Body of pancreas (tissue), 4 donors: ENCODE measurements around the gene HAUS7. TPM values are rescaled to one million over a fixed set of nuclear protein-coding genes. Genes with fewer than 3 reads are reported as not detected.
A peak's percentile ranks its signal among the peaks of the same experiment; 100 is the strongest.

Source experiments
- ATAC-seq: fragments of 150-250 bp; one replicate; pipeline ENCODE4 v1.9.1; 2016
- DNase-seq, 4 donors: peaks; one replicate each; pipeline ENCODE4 v3.0.0-alpha.2; 2019
- H3K27ac ChIP-seq, 4 donors: fragments of 200-600 bp; sonication (generic); 1 replicate in 3 of 4; 2 replicates in 1 of 4; pipeline versions ENCODE4 v1.5.1 to v1.6.1; 2016 to 2019; ENCODE audit warnings: mild to moderate bottlenecking in 1 of 4, mixed read lengths in 1 of 4, moderate library complexity in 1 of 4
- H3K27me3 ChIP-seq, 2 donors: fragments of 200-600 bp; sonication (generic); one replicate each; pipeline ENCODE4 v1.6.0; 2016; ENCODE audit warnings: mild to moderate bottlenecking in 1 of 2
- H3K36me3 ChIP-seq, 2 donors: fragments of 200-600 bp; sonication (generic); replicated peaks in 1 of 2; 2 replicates each; pipeline ENCODE4 v1.5.1; 2016; ENCODE audit warnings: low read depth in 2 of 2; ENCODE audit not compliant: insufficient read depth in 1 of 2
- H3K4me1 ChIP-seq: fragments of 200-600 bp; sonication (generic); one replicate; pipeline ENCODE4 v1.6.0; 2016
- H3K4me3 ChIP-seq, 2 donors: fragments of 200-600 bp; sonication (generic); 1 replicate in 1 of 2; 2 replicates in 1 of 2; pipeline ENCODE4 v1.5.1; 2016 to 2019
- H3K9me3 ChIP-seq, 3 donors: fragments of 200-600 bp; sonication (generic); 1 replicate in 2 of 3; 2 replicates in 1 of 3; pipeline ENCODE4 v1.5.1; 2016
- CTCF ChIP-seq, 7 experiments: fragments of 450-650 bp in 4 of 7; fragments of 200-600 bp in 3 of 7; sonication (generic) in 3 of 7; IDR thresholded peaks; one replicate each; pipeline ENCODE4 v1.5.1; 2016 to 2019; ENCODE audit warnings: antibody characterized with exemption in 7 of 7
- POLR2A ChIP-seq, 3 donors: fragments of 450-650 bp; IDR thresholded peaks; one replicate each; pipeline ENCODE4 v1.6.1; 2016; ENCODE audit warnings: antibody characterized with exemption in 3 of 3, mild to moderate bottlenecking in 2 of 3
- WGBS, 2 donors: methylation state at CpG; one replicate each; pipeline ENCODE4 v1.1.5; 2017; 5-methylcytosine and 5-hydroxymethylcytosine counted together
- intact Hi-C: fragments of 100-400 bp; cut with DNase I; formaldehyde crosslinking; loops from one replicate; pipeline ENCODE4 v1.15.1; 2023
- total RNA-seq, 2 donors: library from RNA; depleted of rRNA; stranded (reverse); fragments of >200 nt; gene quantifications; one replicate each; pipeline ENCODE4 v1.1.0, GENCODE V29; 2016

Gene HAUS7
- total RNA-seq, 2 donors from 2014 or later = 3.1 to 38.2 TPM

DNA sequence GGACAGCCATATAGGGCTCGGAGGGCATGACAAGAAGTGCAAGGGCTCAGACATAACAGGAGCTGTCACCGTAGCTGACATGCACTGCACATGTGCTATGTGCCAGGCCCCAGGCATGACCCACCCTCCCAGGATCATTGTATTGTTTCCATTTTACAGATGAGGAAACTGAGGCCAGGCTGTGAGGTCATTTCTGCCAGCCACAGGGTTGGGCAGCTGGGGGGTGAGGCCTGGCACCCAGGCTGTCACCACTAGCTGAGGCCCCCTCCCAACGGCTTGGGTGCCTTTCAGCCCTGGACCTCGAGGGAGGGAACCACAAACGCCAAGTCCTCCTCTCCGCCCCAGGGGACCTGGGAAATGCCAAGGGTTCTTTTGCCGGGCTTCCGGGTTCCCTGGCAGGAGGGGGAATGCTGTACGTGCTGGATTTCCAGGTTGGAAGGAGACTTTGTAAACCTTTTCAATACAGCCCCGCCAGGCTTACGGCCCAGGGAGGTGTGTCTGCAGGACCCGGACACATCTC, 37.2 kb downstream of the HAUS7 start:
- Histone ChIP-seq H3K9me3 (no peaks in the 10 kb centered on the region), H3K4me1 (no peaks in the 10 kb centered on the region), H3K36me3 (no peaks in the 10 kb centered on the region), H3K27ac (no peak overlapping the region), H3K27me3 (no peaks in the 10 kb centered on the region), H3K4me3 (no peak overlapping the region)
- TF ChIP-seq CTCF (IDR thresholded peaks at IDR 0.05) = no peak
- no peak for TF ChIP-seq POLR2A (IDR thresholded peaks at IDR 0.05)
- ATAC-seq (no peak), DNase-seq (peak in 1 of 4 donors; percentile 1)
- intact Hi-C loops = no loop called here
- WGBS, 2 donors = 64 to 84% methylated on average over 5 to 9 of the region's 12 CpGs

DNA sequence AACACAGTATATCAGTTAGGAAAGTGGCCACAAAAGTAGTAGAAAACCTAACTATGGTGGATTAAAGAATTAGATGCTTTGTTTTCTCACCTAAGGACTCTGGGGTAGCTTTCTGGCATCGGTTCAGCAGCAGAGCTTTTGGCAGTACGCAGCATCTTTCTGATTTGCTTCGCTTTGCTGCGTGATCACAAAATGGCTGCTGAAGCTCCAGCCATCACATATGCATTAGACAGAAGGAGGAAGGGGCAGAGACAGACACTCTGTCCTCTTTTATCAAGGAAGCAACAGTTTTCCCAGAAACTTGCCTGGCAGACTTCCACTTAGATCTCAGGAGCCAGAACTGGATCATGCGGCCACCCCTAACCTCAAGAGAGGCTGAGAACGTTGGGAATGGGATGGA, 39.6 kb downstream of the HAUS7 start:
- Histone ChIP-seq H3K36me3 (no peaks in the 10 kb centered on the region), H3K4me1 (no peaks in the 10 kb centered on the region), H3K27ac (no peak overlapping the region), H3K4me3 (no peak overlapping the region), H3K9me3 (no peaks in the 10 kb centered on the region), H3K27me3 (no peaks in the 10 kb centered on the region)
- intact Hi-C loops = no loop called here
- ATAC-seq (no peak), DNase-seq (no peak)
- no peak for TF ChIP-seq POLR2A (IDR thresholded peaks at IDR 0.05)
- TF ChIP-seq CTCF (IDR thresholded peaks at IDR 0.05) = no peak
- WGBS, 2 donors = 79 to 94% methylated on average over 4 to 6 of the region's 6 CpGs

- intact Hi-C loops = no loop called here
- DNase-seq = no peak
- 77 to 91% methylated on average over 3 of the region's 3 CpGs for WGBS, 2 donors
These were observed 44.2 kb downstream of the HAUS7 start for GRCh38 chrX:153426204-153426603.

GRCh38 chrX:153423652-153424051, 46.7 kb downstream of the HAUS7 start:
- peak in 2 of 4 donors; percentile 23 to 33 for DNase-seq
- no peak overlapping the region for H3K27ac ChIP-seq
- H3K4me1 ChIP-seq = no peaks in the 10 kb centered on the region
- H3K36me3 ChIP-seq = no peaks in the 10 kb centered on the region
- TF ChIP-seq POLR2A (IDR thresholded peaks at IDR 0.05) = no peak
- ATAC-seq = no peak
- intact Hi-C loops = no loop called here
- no peaks in the 10 kb centered on the region for H3K9me3 ChIP-seq
- H3K27me3 ChIP-seq = no peaks in the 10 kb centered on the region
- WGBS, 2 donors = 60 to 91% methylated on average over 3 to 4 of the region's 8 CpGs
- no peak overlapping the region for H3K4me3 ChIP-seq

More at GRCh38 chrX:153426204-153426603, 44.2 kb downstream of the HAUS7 start:
- Histone ChIP-seq H3K36me3 (no peaks in the 10 kb centered on the region), H3K27me3 (no peaks in the 10 kb centered on the region), H3K9me3 (no peaks in the 10 kb centered on the region), H3K27ac (no peak overlapping the region), H3K4me1 (no peaks in the 10 kb centered on the region), H3K4me3 (no peak overlapping the region)
- no peak for ATAC-seq
- TF ChIP-seq POLR2A (IDR thresholded peaks at IDR 0.05) = no peak
- TF ChIP-seq CTCF (IDR thresholded peaks at IDR 0.05) = no peak

DNA sequence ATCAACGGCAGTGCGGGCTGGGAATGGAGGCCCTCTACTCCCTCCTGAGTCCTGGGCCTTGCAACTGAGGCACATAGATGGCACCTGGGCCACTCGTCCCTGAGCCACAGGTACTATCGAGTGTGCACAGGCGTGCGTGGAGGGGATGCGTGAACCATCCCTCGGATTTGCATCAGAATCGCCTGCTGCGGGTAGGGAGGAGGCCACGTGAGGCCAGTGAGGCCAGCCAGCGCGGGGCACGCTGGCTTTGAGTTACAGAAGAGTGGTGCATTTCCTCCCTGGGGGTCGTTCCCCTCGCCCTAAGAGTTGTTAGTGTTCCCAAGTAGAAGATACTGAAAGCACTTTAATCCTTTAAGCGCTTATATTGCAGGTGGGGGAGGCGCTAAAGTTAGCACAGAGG, 48.5 kb downstream of the HAUS7 start:
- H3K27me3 ChIP-seq = no peaks in the 10 kb centered on the region
- H3K9me3 ChIP-seq = no peaks in the 10 kb centered on the region
- no peak overlapping the region for H3K4me3 ChIP-seq
- no peak for TF ChIP-seq POLR2A (IDR thresholded peaks at IDR 0.05)
- TF ChIP-seq CTCF (IDR thresholded peaks at IDR 0.05) = no peak
- intact Hi-C loops = no loop called here
- DNase-seq = no peak
- H3K36me3 ChIP-seq = no peaks in the 10 kb centered on the region
- no peaks in the 10 kb centered on the region for H3K4me1 ChIP-seq
- WGBS, 2 donors = 88% methylated on average over 15 of the region's 18 CpGs; no CpG with 5 or more reads in 1 of the 2 donors
- no peak for ATAC-seq
- H3K27ac ChIP-seq = no peak overlapping the region
